Lung (tissue), 12 donors: ENCODE measurements around the gene BAHCC1. TPM values are rescaled to one million over a fixed set of nuclear protein-coding genes. Genes with fewer than 3 reads are reported as not detected.

Source experiments
- ATAC-seq: fragments of 200-7000 bp; cut with Tn5 transposase; one replicate; pipeline ENCODE4 v1.9.1; 2020; ENCODE audit warnings: moderate number of reproducible peaks; ENCODE audit not compliant: insufficient read depth, low FRiP score
- DNase-seq, 3 donors: peaks; one replicate each; pipeline ENCODE4 v3.0.0-alpha.2; 2013 to 2017
- H3K27ac ChIP-seq, 2 donors: one replicate each; pipeline ENCODE4 v1.5.1; 2013; ENCODE audit warnings: mild to moderate bottlenecking in 2 of 2, moderate library complexity in 2 of 2, control low read depth in 1 of 2, inconsistent platforms in 1 of 2, low read depth in 1 of 2, low read length in 1 of 2
- H3K27me3 ChIP-seq, 3 donors: one replicate each; pipeline ENCODE4 v1.5.1; 2013; ENCODE audit warnings: low read length in 2 of 3; ENCODE audit not compliant: control insufficient read depth in 3 of 3, insufficient read depth in 3 of 3
- H3K36me3 ChIP-seq, 4 donors: one replicate each; pipeline ENCODE4 v1.5.1; 2013; ENCODE audit warnings: low read length in 4 of 4, mild to moderate bottlenecking in 1 of 4, moderate library complexity in 1 of 4; ENCODE audit not compliant: control insufficient read depth in 4 of 4, insufficient read depth in 4 of 4
- H3K4me1 ChIP-seq, 5 donors: one replicate each; pipeline ENCODE4 v1.5.1; 2013; ENCODE audit warnings: low read length in 5 of 5, mild to moderate bottlenecking in 2 of 5, moderate library complexity in 1 of 5; ENCODE audit not compliant: control insufficient read depth in 5 of 5, insufficient read depth in 5 of 5
- H3K4me3 ChIP-seq: one replicate; pipeline ENCODE4 v1.5.1; 2013; ENCODE audit warnings: mild to moderate bottlenecking, control low read depth, moderate library complexity
- H3K9ac ChIP-seq, 2 donors: one replicate each; pipeline ENCODE4 v1.5.1; 2013; ENCODE audit warnings: low read length in 2 of 2, control low read depth in 1 of 2; ENCODE audit not compliant: insufficient read depth in 1 of 2
- H3K9me3 ChIP-seq, 4 donors: one replicate each; pipeline ENCODE4 v1.5.1; 2013; ENCODE audit warnings: low read length in 3 of 4, mild to moderate bottlenecking in 1 of 4, moderate library complexity in 1 of 4; ENCODE audit not compliant: control insufficient read depth in 4 of 4, insufficient read depth in 3 of 4
- WGBS, 2 donors: extraction: QIAGEN DNeasy Blood & Tissue Kit; methylation state at CpG; one replicate each; pipeline ENCODE4 v1.1.7; 2013; 5-methylcytosine and 5-hydroxymethylcytosine counted together
- polyA plus RNA-seq, 2 donors: library from polyadenylated mRNA; stranded (reverse); fragments of 200-250 nt; gene quantifications; one replicate each; pipeline ENCODE4 v1.2.1, GENCODE V29; 2013
- total RNA-seq, 2 donors: library from RNA; depleted of rRNA in 1 of 2; stranded (reverse); fragments of >200 nt in 1 of 2; gene quantifications; one replicate each; pipeline ENCODE4 v1.2.1, GENCODE V29; 2014 to 2021
- TF ChIP-seq, protein P1 (sequence below): IDR thresholded peaks from 2 replicates; pipeline ENCODE4 v1.5.1; 2012; ENCODE audit warnings: mild to moderate bottlenecking; ENCODE audit errors: control extremely low read depth, extremely low read depth
- donor health status: control.
- donor health status: control.
- donor health status: Bipolar disorder and iron deficiency.
- donor health status: healthy.
- donor health status: DM: yes; HTN: yes; CAD: no.

BAHCC1 gene
- total and polyA plus RNA-seq, 4 donors, result 7.6 to 24.9 (median 17.5) TPM

DNA sequence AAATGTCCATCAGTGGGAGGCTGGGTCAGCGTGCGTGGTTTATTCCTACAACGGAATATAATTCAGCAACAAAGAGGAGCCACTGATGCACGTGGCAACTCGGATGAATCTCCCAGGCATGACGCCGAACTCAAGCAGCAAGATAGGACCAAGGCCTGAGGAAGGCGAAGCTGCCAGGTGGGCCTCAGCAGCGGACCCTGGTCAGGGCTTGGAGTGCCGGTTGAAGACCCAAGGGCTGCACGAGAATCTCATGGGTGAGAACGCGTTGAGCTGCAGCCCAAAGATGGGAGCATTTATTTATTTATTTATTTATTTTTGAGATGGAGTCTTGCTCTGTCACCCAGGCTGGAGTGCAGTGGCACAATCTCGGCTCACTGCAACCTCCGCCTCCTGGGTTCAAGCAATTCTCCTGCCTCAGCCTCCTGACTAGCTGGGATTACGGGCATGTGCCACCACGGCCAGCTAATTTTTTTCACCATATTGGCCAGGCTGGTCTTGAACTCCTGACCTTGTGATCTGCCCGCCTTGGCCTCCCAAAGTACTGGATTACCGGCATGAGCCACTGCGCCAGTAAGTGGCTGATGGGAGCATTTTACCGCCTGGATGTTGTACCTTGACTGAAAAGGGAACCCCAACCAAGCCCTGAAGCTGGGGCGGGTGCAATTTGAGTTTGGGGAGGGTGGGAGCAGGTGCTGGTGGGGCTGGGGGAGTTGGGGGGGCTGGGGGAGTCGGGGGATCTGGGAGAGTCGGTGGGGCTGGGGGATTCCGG is 18.1 kb upstream of the BAHCC1 start:
- WGBS, 2 donors, result 95 to 96% methylated on average over 25 of the region's 25 CpGs
- Histone ChIP-seq H3K27me3 (no peaks in the 10 kb centered on the region), H3K9me3 (no peaks in the 10 kb centered on the region), H3K4me1 (peaks cover 0 to 8% (median 0%) of the 10 kb centered on the region in 5 donors), H3K4me3 (no peak overlapping the region), H3K27ac (no peak overlapping the region), H3K36me3 (no peaks in the 10 kb centered on the region), H3K9ac (no peak overlapping the region)
- DNase-seq (no peak), ATAC-seq (no peak)
- TF ChIP-seq, protein P1, sequence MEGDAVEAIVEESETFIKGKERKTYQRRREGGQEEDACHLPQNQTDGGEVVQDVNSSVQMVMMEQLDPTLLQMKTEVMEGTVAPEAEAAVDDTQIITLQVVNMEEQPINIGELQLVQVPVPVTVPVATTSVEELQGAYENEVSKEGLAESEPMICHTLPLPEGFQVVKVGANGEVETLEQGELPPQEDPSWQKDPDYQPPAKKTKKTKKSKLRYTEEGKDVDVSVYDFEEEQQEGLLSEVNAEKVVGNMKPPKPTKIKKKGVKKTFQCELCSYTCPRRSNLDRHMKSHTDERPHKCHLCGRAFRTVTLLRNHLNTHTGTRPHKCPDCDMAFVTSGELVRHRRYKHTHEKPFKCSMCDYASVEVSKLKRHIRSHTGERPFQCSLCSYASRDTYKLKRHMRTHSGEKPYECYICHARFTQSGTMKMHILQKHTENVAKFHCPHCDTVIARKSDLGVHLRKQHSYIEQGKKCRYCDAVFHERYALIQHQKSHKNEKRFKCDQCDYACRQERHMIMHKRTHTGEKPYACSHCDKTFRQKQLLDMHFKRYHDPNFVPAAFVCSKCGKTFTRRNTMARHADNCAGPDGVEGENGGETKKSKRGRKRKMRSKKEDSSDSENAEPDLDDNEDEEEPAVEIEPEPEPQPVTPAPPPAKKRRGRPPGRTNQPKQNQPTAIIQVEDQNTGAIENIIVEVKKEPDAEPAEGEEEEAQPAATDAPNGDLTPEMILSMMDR, result no peak

DNA sequence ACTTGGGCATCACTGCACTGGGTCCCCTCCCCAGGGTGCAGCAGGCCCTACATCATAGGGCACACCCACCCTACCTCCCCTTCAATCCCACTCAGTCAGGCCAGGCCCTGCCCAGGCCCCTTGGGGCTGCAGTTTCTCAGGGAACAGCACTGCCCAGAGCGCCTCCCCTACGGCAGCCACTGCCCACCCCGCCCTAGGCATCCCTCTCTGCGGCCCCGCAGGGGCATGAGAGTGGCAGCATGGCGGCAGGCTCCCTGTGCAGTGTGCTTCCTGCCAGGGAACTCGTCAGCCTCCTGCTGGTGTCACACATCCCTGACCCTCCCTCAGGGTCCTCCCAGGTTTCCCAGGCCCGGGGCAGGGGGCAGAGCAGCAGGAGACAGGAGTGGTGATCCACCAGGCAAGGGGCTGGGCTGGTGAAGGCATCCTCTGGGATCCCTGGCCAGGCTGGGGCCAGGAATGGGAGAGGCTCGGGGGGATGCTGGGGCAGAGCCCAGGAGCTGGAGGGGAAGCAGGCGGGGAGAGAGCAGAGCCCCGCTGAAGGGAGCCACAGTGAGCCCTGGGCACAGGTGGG is 16.2 kb upstream of the BAHCC1 start:
- H3K4me1 ChIP-seq, result no peaks in the 10 kb centered on the region
- no peaks in the 10 kb centered on the region for H3K36me3 ChIP-seq
- H3K27ac ChIP-seq, result no peak overlapping the region
- H3K9ac ChIP-seq, result no peak overlapping the region
- no peaks in the 10 kb centered on the region for H3K27me3 ChIP-seq
- H3K9me3 ChIP-seq, result no peaks in the 10 kb centered on the region
- TF ChIP-seq, protein P1, result no peak
- 85 to 91% methylated on average over 11 of the region's 11 CpGs for WGBS, 2 donors
- no peak overlapping the region for H3K4me3 ChIP-seq
- no peak for ATAC-seq
- no peak for DNase-seq

DNA sequence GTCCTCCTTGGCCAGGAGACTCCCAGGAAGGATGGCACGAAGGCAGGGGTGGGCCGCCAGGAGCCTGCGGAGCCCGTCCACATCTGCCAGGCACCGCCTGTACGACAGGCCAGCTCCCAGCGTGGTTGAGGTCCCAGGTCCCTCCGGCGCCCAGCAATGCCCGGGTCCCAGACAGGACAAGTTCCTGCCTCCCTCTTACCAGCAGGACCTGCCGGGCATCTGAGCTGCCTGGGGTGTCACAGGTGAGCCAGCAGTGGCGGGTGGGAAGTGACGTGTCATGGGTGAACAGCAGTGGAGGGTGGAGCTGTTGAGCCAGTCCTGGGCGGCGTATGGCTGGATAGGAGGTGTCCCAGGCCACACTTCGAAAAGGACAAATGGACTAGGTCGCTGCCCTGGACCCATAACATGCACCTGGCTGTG is 15.7 kb upstream of the BAHCC1 start:
- no peak for ATAC-seq
- Histone ChIP-seq H3K27ac (no peak overlapping the region), H3K4me1 (no peaks in the 10 kb centered on the region)

More for the DNA sequence above, 15.7 kb upstream of the BAHCC1 start:
- TF ChIP-seq, protein P1, result no peak
- H3K36me3 ChIP-seq, result no peaks in the 10 kb centered on the region
- H3K9me3 ChIP-seq, result no peaks in the 10 kb centered on the region
- H3K4me3 ChIP-seq, result no peak overlapping the region
- DNase-seq, result peak in 1 of 3 donors; percentile 17
- no peaks in the 10 kb centered on the region for H3K27me3 ChIP-seq
- H3K9ac ChIP-seq, result no peak overlapping the region
- 80 to 86% methylated on average over 17 of the region's 17 CpGs for WGBS, 2 donors
